ENCODE measurements around the gene COL25A1. TPM values are rescaled to one million over a fixed set of nuclear protein-coding genes. Genes with fewer than 3 reads are reported as not detected.
A peak's percentile ranks its signal among the peaks of the same experiment; 100 is the strongest.
"Not testable (repeated sequence)": the region's sequence is repeated elsewhere in the genome, so short reads cannot be mapped to it uniquely, and the experiment has no call there.

COL25A1 gene
- total RNA-seq, 1 donor from 2014 or later, result 14.7 TPM

DNA sequence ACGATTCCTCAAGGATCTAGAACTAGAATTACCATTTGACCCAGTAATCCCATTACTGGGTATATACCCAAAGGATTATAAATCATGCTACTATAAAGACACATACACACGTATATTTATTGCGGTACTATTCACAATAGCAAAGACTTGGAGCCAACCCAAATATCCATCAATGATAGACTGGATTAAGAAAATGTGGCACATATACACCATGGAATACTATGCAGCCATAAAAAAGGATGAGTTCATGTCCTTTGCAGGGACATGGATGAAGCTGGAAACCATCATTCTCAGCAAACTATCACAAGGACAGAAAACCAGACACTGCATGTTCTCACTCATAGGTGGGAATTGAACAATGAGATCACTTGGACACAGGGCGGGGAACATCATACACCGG is 368.5 kb downstream of the COL25A1 start:
- not testable (repeated sequence) for DNase-seq (ENCODE audit: low spot score in 2 of 2); FAIRE-seq

DNA sequence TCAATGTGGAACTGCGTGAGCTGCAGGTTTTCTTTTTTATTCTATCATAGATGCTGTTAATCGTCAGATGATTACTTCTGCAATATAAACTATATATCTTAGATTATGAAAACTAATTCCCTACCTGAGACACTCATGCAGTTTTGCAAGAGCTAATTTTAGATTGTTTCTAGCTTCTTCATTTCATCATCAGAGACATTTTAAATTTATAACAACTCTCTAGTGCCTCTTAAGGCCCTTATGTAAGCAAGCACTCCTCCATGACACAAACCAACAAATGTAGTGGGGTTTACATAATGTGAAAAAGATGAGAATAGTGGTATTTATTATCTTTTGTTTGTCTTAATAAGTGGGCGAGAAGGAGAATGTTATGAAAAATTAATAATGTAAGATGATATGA is 369.4 kb downstream of the COL25A1 start:
- no peak for FAIRE-seq

GRCh38 chr4:108931926-108932325 is 370.5 kb downstream of the COL25A1 start:
- DNase-seq (ENCODE audit: low spot score in 2 of 2) (no peak), FAIRE-seq (no peak)

More for the DNA sequence above, 369.4 kb downstream of the COL25A1 start:
- DNase-seq (ENCODE audit: low spot score in 2 of 2), result no peak

- DNase-seq (ENCODE audit: low spot score in 2 of 2), result no peak
- FAIRE-seq, result no peak
These were observed 372.3 kb downstream of the COL25A1 start for GRCh38 chr4:108930186-108930585.

DNA sequence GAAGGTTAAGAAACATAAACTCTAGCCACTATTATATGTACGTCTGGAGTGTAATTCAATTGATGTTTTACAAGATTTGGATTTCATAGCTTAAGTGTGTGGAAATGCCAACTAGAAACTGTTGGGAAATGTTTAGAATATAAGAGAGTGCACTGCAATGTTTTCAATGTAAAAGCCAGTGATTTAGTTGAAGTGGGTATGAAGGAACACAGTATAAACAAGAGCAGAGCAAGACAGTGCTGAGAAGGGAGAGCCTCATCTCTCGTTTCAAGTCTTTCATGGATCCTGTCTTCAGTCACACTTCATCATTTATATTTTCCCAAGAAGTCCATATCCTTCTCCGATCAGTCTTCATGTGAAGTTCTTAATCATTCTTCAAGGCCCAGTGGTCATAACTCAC is 375.7 kb downstream of the COL25A1 start:
- no peak for FAIRE-seq
- no peak for DNase-seq (ENCODE audit: low spot score in 2 of 2)

- FAIRE-seq (no peak), DNase-seq (ENCODE audit: low spot score in 2 of 2) (no peak)
These were observed 376.4 kb downstream of the COL25A1 start for GRCh38 chr4:108926061-108926460.

DNA sequence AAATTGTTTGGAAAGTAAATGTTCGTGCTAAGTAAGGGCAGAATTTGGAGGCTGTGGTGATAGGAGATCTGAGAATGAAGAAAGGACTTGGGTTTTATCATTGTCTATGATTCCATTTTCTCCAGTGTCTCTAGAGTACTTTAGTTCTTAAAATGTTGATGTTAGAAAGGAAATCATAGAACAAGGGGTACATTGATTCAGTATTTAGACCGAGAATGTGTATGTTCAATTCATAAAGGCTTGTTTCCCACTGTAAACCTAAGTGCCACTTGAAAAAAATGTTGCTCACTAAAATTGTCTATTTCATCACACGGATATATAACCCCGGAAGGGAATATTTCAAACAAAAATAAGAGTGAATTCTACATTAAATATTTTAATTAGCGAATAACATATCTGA is 380.3 kb downstream of the COL25A1 start:
- DNase-seq (ENCODE audit: low spot score in 2 of 2) (no peak), FAIRE-seq (no peak)

- DNase-seq (ENCODE audit: low spot score in 2 of 2), result no peak
- no peak for FAIRE-seq
These were observed 381.9 kb downstream of the COL25A1 start for GRCh38 chr4:108920395-108921087.

DNA sequence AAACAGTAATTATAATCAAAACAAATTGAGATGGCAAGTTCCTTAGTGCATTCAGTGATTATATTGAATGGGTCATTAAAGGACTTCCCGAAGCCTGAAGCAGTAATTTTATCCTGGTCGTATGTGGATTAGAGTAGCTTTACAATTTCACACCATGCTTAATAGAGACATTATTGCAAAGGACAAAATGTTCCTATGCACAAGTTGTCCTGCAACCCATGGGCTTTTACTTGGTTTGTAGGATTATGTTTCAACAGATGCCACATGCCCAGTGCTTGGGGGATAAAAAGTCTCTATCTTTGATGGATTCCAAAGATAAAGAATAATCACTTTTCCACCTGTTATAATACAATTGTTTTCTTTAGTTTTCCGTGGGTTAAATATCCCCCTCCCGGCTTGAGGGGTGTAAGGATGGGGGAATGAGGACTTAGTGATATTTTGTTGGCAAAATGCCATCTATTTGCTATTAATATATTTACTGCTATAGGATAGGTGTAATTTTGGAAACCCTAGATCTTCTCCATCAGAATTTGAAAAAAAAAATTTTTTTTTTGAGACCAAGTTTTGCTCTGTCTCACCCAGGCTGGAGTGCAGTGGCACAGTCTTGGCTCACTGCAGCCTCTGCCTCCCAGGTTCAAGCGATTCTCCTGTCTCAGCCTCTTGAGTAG is 383.1 kb downstream of the COL25A1 start:
- no peak for DNase-seq (ENCODE audit: low spot score in 2 of 2)
- FAIRE-seq, result no peak

GRCh38 chr4:108917255-108917654 is 385.2 kb downstream of the COL25A1 start:
- no peak for FAIRE-seq
- no peak for DNase-seq (ENCODE audit: low spot score in 2 of 2)

DNA sequence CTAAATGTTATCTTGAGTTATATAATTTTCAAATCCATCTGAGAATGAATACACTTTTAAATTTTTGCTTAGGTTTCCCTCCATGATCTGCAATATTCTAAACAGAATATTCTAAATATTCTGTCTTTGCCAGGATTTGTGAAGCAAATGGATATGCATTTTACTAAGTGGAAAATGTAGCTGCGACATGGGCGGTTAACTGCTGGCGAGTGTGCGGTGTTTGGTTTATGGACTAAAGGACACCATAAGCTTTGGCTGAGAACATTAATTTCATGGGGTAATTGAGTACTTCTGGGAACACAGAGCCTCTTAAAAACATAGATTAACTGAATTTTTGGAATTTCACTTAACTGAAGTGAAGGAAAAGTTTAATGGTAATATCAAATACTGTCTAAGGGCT is 385.8 kb downstream of the COL25A1 start:
- DNase-seq (ENCODE audit: low spot score in 2 of 2), result no peak
- no peak for FAIRE-seq

- FAIRE-seq (no peak), DNase-seq (ENCODE audit: low spot score in 2 of 2) (no peak)
These were observed 395.5 kb downstream of the COL25A1 start for GRCh38 chr4:108906866-108907367.

DNA sequence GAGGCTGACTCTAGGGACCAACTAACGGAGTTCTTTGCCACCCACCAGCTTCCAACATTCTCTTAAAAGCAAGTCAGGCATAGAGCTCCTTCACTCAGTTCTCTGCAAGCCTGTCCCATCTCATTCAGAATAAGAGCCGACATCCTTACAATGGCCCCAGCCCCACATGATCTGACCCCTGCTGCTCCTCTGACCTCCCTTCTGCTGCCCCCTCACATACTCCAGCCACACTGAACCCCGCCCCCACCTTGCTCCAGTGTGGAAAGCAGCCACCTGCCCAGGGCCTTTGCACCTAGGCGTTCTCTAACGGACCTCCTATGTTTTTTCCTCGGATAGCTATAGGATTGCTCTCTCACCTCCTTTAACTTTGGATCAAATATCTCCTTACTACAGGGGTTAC is 396.5 kb downstream of the COL25A1 start:
- DNase-seq (ENCODE audit: low spot score in 2 of 2) (no peak), FAIRE-seq (no peak)

DNA sequence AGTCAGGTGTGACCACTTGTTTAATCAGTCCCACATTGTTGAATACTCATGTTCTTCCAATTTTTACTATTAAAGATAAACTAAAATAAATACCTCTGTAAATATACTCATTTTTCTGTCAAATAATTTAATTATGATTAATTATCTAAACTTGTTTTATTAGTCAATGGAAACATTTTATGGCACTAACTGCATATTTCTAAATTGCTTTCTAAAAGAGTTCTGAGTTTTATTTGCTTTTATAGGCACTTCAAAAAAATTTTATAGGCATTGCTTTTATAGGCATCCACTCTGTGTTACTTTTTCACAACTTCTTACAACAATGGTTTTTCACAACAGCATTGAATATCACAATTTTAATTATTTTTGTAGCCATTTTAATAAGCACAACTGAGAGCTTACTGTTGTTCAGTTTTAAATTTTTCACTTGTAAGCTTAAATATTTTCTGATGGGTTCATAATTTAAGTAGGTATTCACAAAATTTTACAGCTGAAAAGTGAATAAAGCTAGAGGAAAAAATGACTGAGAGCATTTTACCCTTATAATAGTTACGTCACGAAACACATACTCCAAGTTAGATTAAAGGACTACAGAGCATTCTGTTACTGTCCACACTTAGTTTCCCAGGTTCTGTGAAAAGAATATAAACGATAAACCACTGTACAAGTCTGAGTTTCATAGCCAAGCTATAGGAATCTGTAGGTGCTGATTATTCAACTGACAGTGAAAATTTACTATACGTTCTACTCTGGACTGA is 398.8 kb downstream of the COL25A1 start:
- peak; percentile 39 for FAIRE-seq
- DNase-seq (ENCODE audit: low spot score in 2 of 2), result no peak

- no peak for DNase-seq (ENCODE audit: low spot score in 2 of 2)
- FAIRE-seq, result no peak
These were observed 399.7 kb downstream of the COL25A1 start for GRCh38 chr4:108902769-108903168.

DNA sequence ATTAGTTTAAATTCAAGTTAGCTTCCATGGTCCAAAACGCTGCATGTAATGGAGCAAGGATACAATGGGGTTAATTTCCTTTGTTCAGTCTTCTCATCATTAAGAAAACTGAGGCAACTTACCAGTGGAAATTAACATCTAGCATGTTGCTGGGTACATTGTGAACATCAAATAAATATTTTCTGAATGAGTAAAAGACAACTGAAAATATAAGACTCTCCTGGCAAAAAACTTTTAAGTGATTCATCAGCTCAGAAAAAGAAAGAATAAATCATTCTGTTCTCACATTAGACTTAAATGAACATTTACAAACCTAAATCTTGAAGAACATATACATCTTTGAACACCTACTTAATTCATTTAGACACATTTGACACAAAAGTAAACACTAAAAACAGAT is 401.2 kb downstream of the COL25A1 start:
- no peak for FAIRE-seq
- no peak for DNase-seq (ENCODE audit: low spot score in 2 of 2)

GRCh38 chr4:108900018-108900580 is 402.4 kb downstream of the COL25A1 start:
- no peak for DNase-seq (ENCODE audit: low spot score in 2 of 2)
- no peak for FAIRE-seq

GRCh38 chr4:108893468-108893867 is 409.0 kb downstream of the COL25A1 start:
- FAIRE-seq, result no peak
- no peak for DNase-seq (ENCODE audit: low spot score in 2 of 2)

GRCh38 chr4:108891896-108892590 is 410.4 kb downstream of the COL25A1 start:
- DNase-seq (ENCODE audit: low spot score in 2 of 2), result no peak
- no peak for FAIRE-seq

GRCh38 chr4:108890484-108890881 is 412.0 kb downstream of the COL25A1 start:
- DNase-seq (ENCODE audit: low spot score in 2 of 2) (no peak), FAIRE-seq (no peak)

Measured in frontal cortex (tissue), 4 donors.